GM06990 (cell line): ENCODE data around the gene ZC3H13.

ENCODE experiments used
- DNase-seq: peaks from one replicate; pipeline ENCODE4 v3.0.0-alpha.2; 2011; ENCODE audit not compliant: insufficient read length; ENCODE audit errors: extremely low read depth
- H3K27me3 ChIP-seq: replicated peaks from 2 replicates; pipeline ENCODE4 v1.6.0; 2011; ENCODE audit warnings: low read length; ENCODE audit not compliant: control insufficient read depth, insufficient read depth
- H3K36me3 ChIP-seq: 2 replicates; pipeline ENCODE4 v1.5.1; 2011; ENCODE audit warnings: low read length; ENCODE audit not compliant: control insufficient read depth, insufficient read depth
- H3K4me3 ChIP-seq: replicated peaks from 2 replicates; pipeline ENCODE4 v1.5.1; 2011; ENCODE audit warnings: low read depth, mild to moderate bottlenecking, control low read depth, low read length
- CTCF ChIP-seq: IDR thresholded peaks from 2 replicates; pipeline ENCODE4 v1.5.1; 2011; ENCODE audit warnings: low read length, control low read depth, mild to moderate bottlenecking, inconsistent platforms; ENCODE audit not compliant: insufficient read depth, poor library complexity, severe bottlenecking

Gene ZC3H13

DNA sequence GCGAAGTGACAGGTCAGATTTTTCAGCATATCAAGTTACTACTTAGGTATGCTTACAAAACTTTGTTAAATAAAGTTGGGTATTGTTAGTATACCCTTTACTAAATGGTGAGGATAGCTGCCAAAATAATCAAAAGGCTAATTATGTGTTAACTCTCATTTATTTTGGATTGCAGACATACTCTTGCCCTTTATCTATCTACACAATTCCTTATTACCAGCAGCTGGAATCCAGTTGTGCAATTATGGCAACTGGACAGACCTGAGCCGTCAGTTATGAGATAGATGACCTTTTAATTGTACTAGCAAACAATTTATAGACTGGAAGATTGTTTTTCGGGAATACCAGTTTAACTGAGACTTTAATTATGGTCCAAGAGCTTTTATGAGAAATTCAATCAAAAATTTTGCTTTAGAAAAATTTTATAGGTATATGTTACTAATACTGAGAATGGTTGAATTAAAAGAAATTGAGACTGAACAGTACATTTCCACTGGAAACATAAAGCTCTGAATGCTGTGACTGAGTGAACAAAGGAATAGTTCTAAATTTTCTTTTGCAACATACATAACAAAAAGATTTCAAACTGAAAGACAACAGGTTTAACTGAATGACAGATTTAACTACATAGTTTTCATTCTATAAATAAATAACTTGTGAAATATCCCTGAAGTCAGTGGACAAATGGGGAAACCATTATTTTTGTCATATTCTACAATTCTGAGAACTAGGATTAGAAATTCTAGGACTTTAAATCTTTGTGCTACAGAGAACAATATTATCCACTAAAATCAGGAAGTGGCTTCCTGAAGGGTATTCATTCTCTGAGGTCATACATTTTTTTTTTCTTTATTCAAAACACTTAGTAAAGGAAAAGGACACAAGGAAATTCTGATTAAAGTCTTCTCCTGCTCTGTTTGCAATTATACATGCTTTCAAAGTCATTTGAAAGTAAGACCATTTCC is 97.4 kb downstream of the ZC3H13 start:
- peaks cover 2% of the 10 kb centered on the region for H3K36me3 ChIP-seq
- no peak for TF ChIP-seq CTCF
- no peaks in the 10 kb centered on the region for H3K27me3 ChIP-seq
- no peak overlapping the region for H3K4me3 ChIP-seq
- no peak for DNase-seq

- Histone ChIP-seq H3K4me3 (no peak overlapping the region), H3K27me3 (no peaks in the 10 kb centered on the region), H3K36me3 (peaks cover 2% of the 10 kb centered on the region)
- DNase-seq: no peak
- no peak for TF ChIP-seq CTCF
Measured at GRCh38 chr13:45953082-45953481, 99.5 kb downstream of the ZC3H13 start.

DNA sequence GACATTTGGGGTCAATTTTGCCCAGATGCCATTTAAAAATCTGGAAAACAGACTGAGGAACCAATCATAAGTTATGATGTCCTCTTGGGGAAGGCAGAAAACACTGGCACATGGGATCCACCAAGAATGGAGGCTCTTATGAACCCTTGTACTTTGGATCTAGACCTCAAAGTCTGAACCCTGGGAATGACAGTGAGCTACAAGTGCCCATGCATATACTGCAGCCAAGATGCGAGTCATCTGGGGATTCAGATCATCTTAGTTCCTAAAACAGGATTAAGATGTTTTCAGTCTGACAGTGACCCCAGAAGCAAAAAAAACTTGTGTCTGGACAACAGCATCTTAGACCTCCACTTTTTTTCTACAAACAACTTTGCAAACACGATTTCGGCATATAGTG is 100.8 kb downstream of the ZC3H13 start:
- Histone ChIP-seq H3K27me3 (no peaks in the 10 kb centered on the region), H3K4me3 (no peak overlapping the region), H3K36me3 (no peaks in the 10 kb centered on the region)
- DNase-seq: no peak
- no peak for TF ChIP-seq CTCF

GRCh38 chr13:45951166-45951565 is 101.4 kb downstream of the ZC3H13 start:
- no peak for TF ChIP-seq CTCF
- DNase-seq: no peak
- Histone ChIP-seq H3K27me3 (no peaks in the 10 kb centered on the region), H3K4me3 (no peak overlapping the region), H3K36me3 (no peaks in the 10 kb centered on the region)

GRCh38 chr13:45950386-45951000 is 102.1 kb downstream of the ZC3H13 start:
- H3K36me3 ChIP-seq: no peaks in the 10 kb centered on the region
- no peaks in the 10 kb centered on the region for H3K27me3 ChIP-seq
- no peak overlapping the region for H3K4me3 ChIP-seq
- no peak for DNase-seq
- TF ChIP-seq CTCF: no peak
